Mesothelial cell of epicardium (in vitro differentiated cells): Measurements from ENCODE around the gene RALY. TPM values are rescaled to one million over a fixed set of nuclear protein-coding genes. Genes with fewer than 3 reads are reported as not detected.

Experiments used
- DNase-seq, 2 experiments: peaks; one replicate each; pipeline ENCODE4 v3.0.0; 2021; ENCODE audit warnings: low spot score in 2 of 2; ENCODE audit not compliant: unreplicated experiment in 2 of 2
- H3K27ac Mint-ChIP-seq: 2 replicates; pipeline ENCODE4 v1.8.0; 2021; ENCODE audit warnings: mixed read lengths
- H3K27me3 Mint-ChIP-seq: 2 replicates; pipeline ENCODE4 v1.8.0; 2021; ENCODE audit warnings: low read depth, mixed read lengths
- H3K36me3 Mint-ChIP-seq: 2 replicates; pipeline ENCODE4 v1.8.0; 2021; ENCODE audit warnings: mixed read lengths
- H3K4me1 Mint-ChIP-seq: 2 replicates; pipeline ENCODE4 v1.8.0; 2021; ENCODE audit warnings: mixed read lengths
- H3K4me3 Mint-ChIP-seq: 2 replicates; pipeline ENCODE4 v1.8.0; 2021; ENCODE audit warnings: mild to moderate bottlenecking, moderate library complexity, mixed read lengths
- H3K9me3 Mint-ChIP-seq: 2 replicates; pipeline ENCODE4 v1.8.0; 2021; ENCODE audit warnings: mixed read lengths
- total RNA-seq: library from RNA; stranded (reverse); gene quantifications from 3 replicates; pipeline ENCODE4 v1.2.1, GENCODE V29; 2021
- TF ChIP-seq, protein P1 (sequence below): fragments of 200-600 bp; sonication (generic); IDR thresholded peaks from one replicate; pipeline ENCODE4 v1.5.0; 2021; ENCODE audit warnings: antibody characterized with exemption; ENCODE audit not compliant: unreplicated experiment

Gene RALY
- total RNA-seq, 1 donor from 2014 or later, result 139 TPM

DNA sequence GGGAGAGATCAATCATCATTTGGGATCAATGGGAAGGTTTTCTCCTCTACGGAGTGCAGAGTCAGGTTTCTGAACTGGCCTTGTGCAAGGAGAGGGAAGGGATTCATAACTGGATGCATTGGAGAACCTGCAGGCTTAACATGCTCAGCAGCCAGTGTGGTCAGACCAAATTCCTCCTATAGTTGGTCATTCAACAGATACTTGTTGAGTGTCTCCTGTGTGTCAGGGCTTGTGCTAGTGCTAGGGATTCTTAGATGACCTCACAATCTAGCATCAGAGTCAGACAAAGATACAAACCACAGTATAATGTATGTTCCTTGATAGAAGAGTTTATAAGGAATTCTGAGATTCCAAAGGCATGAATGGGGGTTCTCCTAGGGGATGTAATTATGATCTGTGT, 23.9 kb downstream of the RALY start:
- TF ChIP-seq, protein P1, sequence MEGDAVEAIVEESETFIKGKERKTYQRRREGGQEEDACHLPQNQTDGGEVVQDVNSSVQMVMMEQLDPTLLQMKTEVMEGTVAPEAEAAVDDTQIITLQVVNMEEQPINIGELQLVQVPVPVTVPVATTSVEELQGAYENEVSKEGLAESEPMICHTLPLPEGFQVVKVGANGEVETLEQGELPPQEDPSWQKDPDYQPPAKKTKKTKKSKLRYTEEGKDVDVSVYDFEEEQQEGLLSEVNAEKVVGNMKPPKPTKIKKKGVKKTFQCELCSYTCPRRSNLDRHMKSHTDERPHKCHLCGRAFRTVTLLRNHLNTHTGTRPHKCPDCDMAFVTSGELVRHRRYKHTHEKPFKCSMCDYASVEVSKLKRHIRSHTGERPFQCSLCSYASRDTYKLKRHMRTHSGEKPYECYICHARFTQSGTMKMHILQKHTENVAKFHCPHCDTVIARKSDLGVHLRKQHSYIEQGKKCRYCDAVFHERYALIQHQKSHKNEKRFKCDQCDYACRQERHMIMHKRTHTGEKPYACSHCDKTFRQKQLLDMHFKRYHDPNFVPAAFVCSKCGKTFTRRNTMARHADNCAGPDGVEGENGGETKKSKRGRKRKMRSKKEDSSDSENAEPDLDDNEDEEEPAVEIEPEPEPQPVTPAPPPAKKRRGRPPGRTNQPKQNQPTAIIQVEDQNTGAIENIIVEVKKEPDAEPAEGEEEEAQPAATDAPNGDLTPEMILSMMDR, result no peak
- no peak for DNase-seq
- H3K36me3 Mint-ChIP-seq, result no peaks in the 10 kb centered on the region
- no peaks in the 10 kb centered on the region for H3K27me3 Mint-ChIP-seq
- H3K27ac Mint-ChIP-seq, result peak overlapping the region; percentile 2
- H3K4me3 Mint-ChIP-seq, result no peak overlapping the region
- H3K4me1 Mint-ChIP-seq, result peaks cover 33% of the 10 kb centered on the region
- H3K9me3 Mint-ChIP-seq, result no peaks in the 10 kb centered on the region

DNA sequence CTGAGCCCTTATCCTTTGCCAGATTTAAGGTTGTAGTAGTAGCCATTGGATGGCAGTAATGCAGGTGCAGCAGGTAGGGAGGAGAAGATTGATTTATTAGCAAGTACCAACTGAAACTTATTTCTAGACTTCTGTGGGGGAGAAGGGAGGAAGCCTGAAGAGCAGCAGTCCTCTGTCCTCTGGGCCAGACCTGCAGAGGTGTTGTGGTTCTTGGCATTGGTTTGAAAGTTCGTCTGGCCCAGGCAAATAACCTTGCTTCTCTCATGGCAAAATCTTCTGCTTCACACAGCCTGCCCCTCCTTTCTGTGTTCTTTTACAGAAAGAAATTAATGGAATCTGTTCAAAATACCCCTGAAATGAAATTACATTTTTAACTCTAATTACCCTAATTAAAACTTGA, 24.5 kb downstream of the RALY start:
- TF ChIP-seq, protein P1, result no peak

DNA sequence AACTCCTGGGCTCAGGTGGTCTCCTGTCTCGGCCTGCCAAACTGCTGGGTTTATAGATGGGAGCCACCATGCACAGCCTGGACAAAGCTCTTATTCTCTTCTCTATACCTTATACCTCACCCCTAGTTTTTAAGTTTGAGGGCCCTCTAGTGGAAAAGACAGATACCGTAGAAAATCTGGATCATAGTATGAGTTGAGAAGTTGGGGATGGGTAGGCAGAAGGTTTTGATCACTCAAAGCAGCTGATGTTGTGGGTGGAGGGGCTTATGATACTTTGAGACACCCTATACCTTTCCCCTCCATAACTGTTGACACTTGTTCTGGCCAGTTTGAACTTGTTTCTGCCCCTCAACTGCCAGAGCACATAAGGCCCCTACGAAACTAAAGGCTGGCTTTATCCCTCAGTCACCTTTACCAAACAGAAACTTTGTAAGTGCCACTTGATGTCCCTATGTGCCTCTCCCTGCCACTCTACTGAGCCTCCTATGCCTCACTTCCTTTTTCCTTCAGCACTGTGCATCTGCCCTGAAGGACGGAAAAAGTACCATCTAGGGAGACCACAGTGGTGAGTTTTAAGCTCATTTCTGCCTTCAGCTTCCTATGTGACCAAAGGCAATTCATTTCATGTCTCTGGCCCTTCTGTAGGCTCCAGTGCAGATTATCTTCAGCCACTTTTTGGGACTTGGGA, 28.6 kb downstream of the RALY start:
- Mint-ChIP-seq H3K27ac (peak overlapping the region; percentile 5), H3K36me3 (no peaks in the 10 kb centered on the region), H3K4me1 (peaks cover 51% of the 10 kb centered on the region), H3K9me3 (no peaks in the 10 kb centered on the region), H3K4me3 (no peak overlapping the region), H3K27me3 (no peaks in the 10 kb centered on the region)
- TF ChIP-seq, protein P1, result no peak
- no peak for DNase-seq

More for the DNA sequence above, 24.5 kb downstream of the RALY start:
- H3K27ac Mint-ChIP-seq, result peak overlapping the region; percentile 21
- H3K4me1 Mint-ChIP-seq, result peaks cover 37% of the 10 kb centered on the region
- H3K36me3 Mint-ChIP-seq, result no peaks in the 10 kb centered on the region
- DNase-seq, result no peak
- no peaks in the 10 kb centered on the region for H3K27me3 Mint-ChIP-seq
- no peaks in the 10 kb centered on the region for H3K9me3 Mint-ChIP-seq
- H3K4me3 Mint-ChIP-seq, result no peak overlapping the region

DNA sequence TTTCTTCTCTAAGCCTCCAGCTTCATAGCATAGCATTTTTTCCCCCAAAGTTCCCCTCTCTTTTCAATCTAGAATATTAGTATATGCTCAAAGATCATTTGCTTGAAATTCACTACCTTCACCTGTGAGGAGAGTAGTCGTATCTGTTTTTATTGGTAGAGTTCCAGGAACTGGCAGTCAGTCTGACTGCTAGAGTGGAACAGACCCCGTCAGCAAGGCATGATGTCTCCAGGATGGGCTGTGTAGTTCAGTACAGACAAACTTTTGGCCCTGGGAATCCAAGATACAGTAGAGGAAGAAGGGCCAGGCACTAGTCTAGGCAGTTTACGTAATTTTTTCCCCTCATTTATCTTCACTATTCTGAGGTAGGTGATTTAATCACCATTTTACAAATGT, 29.1 kb downstream of the RALY start:
- Mint-ChIP-seq H3K36me3 (no peaks in the 10 kb centered on the region), H3K4me3 (no peak overlapping the region), H3K4me1 (peaks cover 46% of the 10 kb centered on the region), H3K9me3 (no peaks in the 10 kb centered on the region), H3K27me3 (no peaks in the 10 kb centered on the region), H3K27ac (peak overlapping the region; percentile 5)
- no peak for DNase-seq
- TF ChIP-seq, protein P1, result no peak

DNA sequence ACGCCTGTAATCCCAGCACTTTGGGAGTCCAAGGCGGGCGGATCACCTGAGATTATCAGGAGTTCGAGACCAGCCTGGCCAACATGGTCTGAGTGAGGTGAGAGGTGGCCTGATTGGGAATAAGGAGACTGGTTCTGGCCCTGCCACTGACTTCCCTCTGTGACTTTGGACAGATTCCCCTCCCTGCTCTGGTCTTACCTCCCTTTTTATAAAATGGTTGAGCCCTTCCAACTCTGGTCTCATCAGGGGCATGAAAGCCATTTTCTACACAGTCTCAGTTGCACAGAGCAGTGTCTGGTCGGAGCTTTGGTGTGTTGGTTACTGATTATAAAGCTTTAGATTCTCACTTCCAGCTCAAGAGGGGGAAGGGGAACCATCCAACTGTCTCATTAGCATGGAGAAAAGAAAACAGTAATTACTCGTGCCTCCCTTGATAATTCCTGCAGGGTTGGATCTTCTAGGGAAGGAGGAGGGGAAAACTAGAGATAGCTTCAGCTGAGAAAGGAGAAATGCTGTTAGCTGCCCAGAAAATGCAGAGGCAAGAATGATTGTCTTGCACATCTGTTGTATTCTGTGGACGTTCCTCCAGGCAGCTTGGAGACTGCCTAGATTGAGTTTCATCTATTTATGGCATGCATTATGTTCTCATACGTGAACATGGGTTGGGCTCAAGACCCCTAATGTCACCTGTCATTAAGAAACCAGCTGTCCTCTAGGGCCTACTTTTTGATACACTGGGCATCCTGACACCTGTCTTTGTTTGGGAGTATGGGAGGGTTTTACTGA, 30.4 kb downstream of the RALY start:
- H3K4me1 Mint-ChIP-seq, result peaks cover 40% of the 10 kb centered on the region

More for the DNA sequence above, 30.4 kb downstream of the RALY start:
- Mint-ChIP-seq H3K9me3 (no peaks in the 10 kb centered on the region), H3K4me3 (no peak overlapping the region), H3K36me3 (no peaks in the 10 kb centered on the region), H3K27ac (no peak overlapping the region), H3K27me3 (no peaks in the 10 kb centered on the region)
- TF ChIP-seq, protein P1, result no peak
- no peak for DNase-seq
